A549 (cell line): ENCODE results near the gene STPG4. TPM values are rescaled to one million over a fixed set of nuclear protein-coding genes. Genes with fewer than 3 reads are reported as not detected.

ENCODE experiments used
- ATAC-seq, 2 experiments: fragments of 200-7000 bp in 1 of 2; fragments of >200 bp in 1 of 2; cut with Nextera tagmentation in 1 of 2; cut with Tn5 transposase in 1 of 2; 3 replicates each; pipeline versions ENCODE4 v1.8.0 to v1.9.1; 2018 to 2020; ENCODE audit warnings: mild to moderate bottlenecking in 1 of 2, moderate library complexity in 1 of 2
- CTCF ChIA-PET: fragments of 300-600 bp; sonication (Branson Sonifier 250); formaldehyde crosslinking; extraction: SDS; loops from one replicate; lab custom pipeline; 2021; ENCODE audit warnings: antibody characterized with exemption, inconsistent platforms; lab: Yijun Ruan, JAX
- POLR2A ChIA-PET: fragments of 350-600 bp; formaldehyde crosslinking; extraction: SDS; loops from one replicate; lab custom pipeline; 2021; ENCODE audit warnings: antibody characterized with exemption, inconsistent platforms; lab: Yijun Ruan, JAX
- DNase-seq, 2 experiments: peaks; one replicate each; pipeline versions ENCODE4 v3.0.0 to v3.0.0-alpha.2; 2011 to 2016; ENCODE audit warnings: low read depth in 1 of 2, low spot score in 1 of 2
- FAIRE-seq: peaks from 2 replicates; lab custom pipeline; 2011; peaks lifted over from hg19 to GRCh38; lab: Jason Lieb, UNC
- H3K27ac ChIP-seq, 2 experiments: fragments of >200 bp; sonication (Bioruptor Twin); formaldehyde crosslinking; 3 replicates each; pipeline ENCODE4 v1.5.1; 2016 to 2017
- H3K4me1 ChIP-seq: fragments of >200 bp; sonication (Bioruptor Twin); formaldehyde crosslinking; 3 replicates; pipeline ENCODE4 v1.6.1; 2016
- H3K4me2 ChIP-seq: fragments of >200 bp; sonication (Bioruptor Twin); formaldehyde crosslinking; 3 replicates; pipeline ENCODE4 v1.6.1; 2016
- H3K4me3 ChIP-seq: fragments of >200 bp; sonication (Bioruptor Twin); formaldehyde crosslinking; 3 replicates; pipeline ENCODE4 v1.5.1; 2016
- H3K9me3 ChIP-seq: fragments of >200 bp; sonication (Bioruptor Twin); formaldehyde crosslinking; 3 replicates; pipeline ENCODE4 v1.6.1; 2016
- BCL3 ChIP-seq: fragments of >200 bp; sonication (Bioruptor Twin); formaldehyde crosslinking; IDR thresholded peaks from 3 replicates; pipeline ENCODE4 v1.6.1; 2016
- BHLHE40 ChIP-seq: IDR thresholded peaks from 2 replicates; pipeline ENCODE4 v1.6.1; 2012; ENCODE audit warnings: low read depth, low read length, inconsistent platforms
- CHD4 ChIP-seq: fragments of 200-600 bp; sonication (generic); IDR thresholded peaks from 2 replicates; pipeline ENCODE4 v1.6.1; 2016; ENCODE audit warnings: antibody characterized with exemption, mild to moderate bottlenecking, borderline replicate concordance
- EHF ChIP-seq: fragments of 250-450 bp; sonication (Bioruptor Pico); IDR thresholded peaks from 2 replicates; pipeline ENCODE4 v1.5.0; 2020; ENCODE audit warnings: mild to moderate bottlenecking
- EHMT2 ChIP-seq: fragments of 200-600 bp; sonication (generic); IDR thresholded peaks from 2 replicates; pipeline ENCODE4 v1.6.1; 2016; ENCODE audit warnings: antibody characterized with exemption, low read depth, mild to moderate bottlenecking, moderate library complexity
- EP300 ChIP-seq, 2 experiments: fragments of >200 bp; sonication (Bioruptor Twin); formaldehyde crosslinking; IDR thresholded peaks; 2 replicates in 1 of 2; 3 replicates in 1 of 2; pipeline ENCODE4 v1.6.1; 2016 to 2017
- FOXS1 ChIP-seq: fragments of 250-450 bp; sonication (Bioruptor Pico); IDR thresholded peaks from 2 replicates; pipeline ENCODE4 v1.5.0; 2020; ENCODE audit warnings: mild to moderate bottlenecking, moderate library complexity
- GATA3 ChIP-seq: IDR thresholded peaks from 2 replicates; pipeline ENCODE4 v1.6.1; 2012; ENCODE audit warnings: borderline replicate concordance
- HMGXB4 ChIP-seq: fragments of 250-450 bp; sonication (Bioruptor Pico); IDR thresholded peaks from 2 replicates; pipeline ENCODE4 v1.5.0; 2021; ENCODE audit warnings: mild to moderate bottlenecking, moderate library complexity, borderline replicate concordance
- HOXA7 ChIP-seq: fragments of 250-450 bp; sonication (Bioruptor Pico); IDR thresholded peaks from 2 replicates; pipeline ENCODE4 v1.5.0; 2020; ENCODE audit warnings: mild to moderate bottlenecking, moderate library complexity
- JUNB ChIP-seq: fragments of >200 bp; sonication (Bioruptor Twin); formaldehyde crosslinking; IDR thresholded peaks from 2 replicates; pipeline ENCODE4 v1.6.1; 2016
- KDM1A ChIP-seq: fragments of 200-600 bp; sonication (generic); IDR thresholded peaks from 2 replicates; pipeline ENCODE4 v1.6.1; 2016; ENCODE audit warnings: low read depth, mild to moderate bottlenecking
- MAZ ChIP-seq: fragments of 150-350 bp; IDR thresholded peaks from 2 replicates; pipeline ENCODE4 v1.6.1; 2014; ENCODE audit warnings: antibody characterized with exemption, low read depth, low read length, borderline replicate concordance
- MYC ChIP-seq: IDR thresholded peaks from 2 replicates; pipeline ENCODE4 v1.6.1; 2012; ENCODE audit warnings: mild to moderate bottlenecking, inconsistent platforms, low read length, improper control_type of control experiment, borderline replicate concordance
- NPAS2 ChIP-seq: fragments of 250-450 bp; sonication (Bioruptor Pico); IDR thresholded peaks from 2 replicates; pipeline ENCODE4 v1.8.0; 2022; ENCODE audit warnings: mild to moderate bottlenecking, moderate library complexity, borderline replicate concordance
- PHF8 ChIP-seq: fragments of 200-600 bp; sonication (generic); IDR thresholded peaks from 2 replicates; pipeline ENCODE4 v1.6.1; 2016; ENCODE audit warnings: low read depth, mild to moderate bottlenecking, antibody characterized with exemption, moderate library complexity, borderline replicate concordance
- POLR2A ChIP-seq: IDR thresholded peaks from 2 replicates; pipeline ENCODE4 v1.6.1; 2012; ENCODE audit warnings: mild to moderate bottlenecking, low read length
- RAD21 ChIP-seq, 2 experiments: fragments of >200 bp in 1 of 2; sonication (Bioruptor Twin) in 1 of 2; formaldehyde crosslinking in 1 of 2; IDR thresholded peaks in 1 of 2; conservative IDR thresholded peaks in 1 of 2; 2 replicates in 1 of 2; 3 replicates in 1 of 2; pipeline ENCODE4 v1.6.1; 2012 to 2018; ENCODE audit warnings: inconsistent platforms in 1 of 2
- RCOR1 ChIP-seq: fragments of 150-350 bp; IDR thresholded peaks from 2 replicates; pipeline ENCODE4 v1.6.1; 2014; ENCODE audit warnings: antibody characterized with exemption, low read length, low read depth
- RFX5 ChIP-seq: fragments of 450-650 bp; IDR thresholded peaks from 2 replicates; pipeline ENCODE4 v1.7.1; 2014; ENCODE audit warnings: antibody characterized with exemption, mild to moderate bottlenecking, moderate library complexity
- RNF2 ChIP-seq: fragments of 200-600 bp; sonication (generic); IDR thresholded peaks from 2 replicates; pipeline ENCODE4 v1.6.1; 2016; ENCODE audit warnings: low read depth, mild to moderate bottlenecking, antibody characterized with exemption, moderate library complexity, borderline replicate concordance
- SREBF2 ChIP-seq: fragments of 450-650 bp; IDR thresholded peaks from 2 replicates; pipeline ENCODE4 v1.6.1; 2014; ENCODE audit warnings: mild to moderate bottlenecking, moderate library complexity
- TP53 ChIP-seq: fragments of 250-450 bp; sonication (Bioruptor Pico); IDR thresholded peaks from 2 replicates; pipeline ENCODE4 v1.5.0; 2021; ENCODE audit warnings: mild to moderate bottlenecking, moderate library complexity
- ZNF302 ChIP-seq: fragments of 250-450 bp; sonication (Bioruptor Pico); IDR thresholded peaks from 2 replicates; pipeline ENCODE4 v1.9.0; 2021; ENCODE audit warnings: inconsistent platforms, mild to moderate bottlenecking, moderate library complexity
- WGBS: methylation state at CpG from one replicate; pipeline ENCODE4 v1.1.6; 2017; ENCODE audit errors: missing lambda C conversion rate; 5-methylcytosine and 5-hydroxymethylcytosine counted together
- polyA plus RNA-seq, 4 experiments: library from polyadenylated mRNA; depleted of rRNA in 3 of 4; stranded (reverse); fragments of >200 nt; fragmentation: RNase III in 1 of 4; extraction: RNeasy Plus Mini Kit Qiagen cat#74134 plus additional on column Dnase treatment in 1 of 4; gene quantifications; 2 replicates in 3 of 4; 3 replicates in 1 of 4; pipeline ENCODE4 v1.2.3, GENCODE V29; 2011 to 2017
- TF ChIP-seq, protein P1 (sequence below): IDR thresholded peaks from 2 replicates; pipeline ENCODE4 v1.6.1; 2012

STPG4 gene
- polyA plus RNA-seq, 2 of the 4 experiments (the other 2 are of a cell fraction), result 0.05 to 0.13 TPM

DNA sequence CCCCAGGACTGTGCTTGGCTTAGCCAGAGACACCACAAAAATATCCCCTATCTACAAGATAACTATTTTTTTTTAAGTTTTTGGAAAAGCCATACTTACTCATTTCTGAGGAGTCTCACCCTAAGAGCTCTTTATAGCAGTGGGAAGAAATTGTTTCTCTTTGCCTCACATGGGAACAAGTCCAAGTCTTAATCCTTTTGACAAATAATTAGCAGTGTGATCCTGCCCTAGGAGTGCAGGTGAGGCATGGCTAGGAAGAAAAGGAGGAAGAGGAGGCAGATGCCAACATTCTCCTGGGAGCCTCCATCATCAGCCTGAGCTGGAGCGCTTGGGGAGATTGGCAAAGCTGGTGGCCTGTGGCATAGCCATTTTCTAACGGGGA lies 115.6 kb downstream of the STPG4 start:
- H3K4me3 ChIP-seq, result no peak overlapping the region
- peaks cover 92% of the 10 kb centered on the region for H3K4me1 ChIP-seq
- H3K4me2 ChIP-seq, result no peak overlapping the region
- WGBS, result 83% methylated on average over 2 of the region's 2 CpGs
- no peak for ATAC-seq
- ChIA-PET CTCF (interaction anchor here (1.0 kb wide), 2 partner anchors 284 to 349 kb away, joined by 3 to 4 read pairs; no protein-coding TSS in a partner anchor), POLR2A (no interaction called here)
- no peaks in the 10 kb centered on the region for H3K9me3 ChIP-seq
- peak overlapping the region; percentile 5 to 97; a peak in 3 of 6 replicates for H3K27ac ChIP-seq
- no peak for DNase-seq
- no peak for FAIRE-seq
- TF ChIP-seq HOXA7 (CRISPR knock-in tag), result no peak
- TF ChIP-seq EHF (CRISPR knock-in tag), result no peak
- TF ChIP-seq EHMT2, result no peak
- no peak for TF ChIP-seq RNF2
- no peak for TF ChIP-seq TP53 (CRISPR knock-in tag)
- no peak for TF ChIP-seq HMGXB4 (CRISPR knock-in tag)
- TF ChIP-seq ZNF302 (CRISPR knock-in tag), result no peak
- TF ChIP-seq PHF8, result no peak
- TF ChIP-seq NPAS2 (CRISPR knock-in tag), result no peak
- TF ChIP-seq JUNB, result no peak
- no peak for TF ChIP-seq RCOR1
- TF ChIP-seq KDM1A, result no peak
- TF ChIP-seq CHD4, result no peak
- no peak for TF ChIP-seq BHLHE40
- no peak for TF ChIP-seq EP300 (IDR thresholded peaks at IDR 0.05)

DNA sequence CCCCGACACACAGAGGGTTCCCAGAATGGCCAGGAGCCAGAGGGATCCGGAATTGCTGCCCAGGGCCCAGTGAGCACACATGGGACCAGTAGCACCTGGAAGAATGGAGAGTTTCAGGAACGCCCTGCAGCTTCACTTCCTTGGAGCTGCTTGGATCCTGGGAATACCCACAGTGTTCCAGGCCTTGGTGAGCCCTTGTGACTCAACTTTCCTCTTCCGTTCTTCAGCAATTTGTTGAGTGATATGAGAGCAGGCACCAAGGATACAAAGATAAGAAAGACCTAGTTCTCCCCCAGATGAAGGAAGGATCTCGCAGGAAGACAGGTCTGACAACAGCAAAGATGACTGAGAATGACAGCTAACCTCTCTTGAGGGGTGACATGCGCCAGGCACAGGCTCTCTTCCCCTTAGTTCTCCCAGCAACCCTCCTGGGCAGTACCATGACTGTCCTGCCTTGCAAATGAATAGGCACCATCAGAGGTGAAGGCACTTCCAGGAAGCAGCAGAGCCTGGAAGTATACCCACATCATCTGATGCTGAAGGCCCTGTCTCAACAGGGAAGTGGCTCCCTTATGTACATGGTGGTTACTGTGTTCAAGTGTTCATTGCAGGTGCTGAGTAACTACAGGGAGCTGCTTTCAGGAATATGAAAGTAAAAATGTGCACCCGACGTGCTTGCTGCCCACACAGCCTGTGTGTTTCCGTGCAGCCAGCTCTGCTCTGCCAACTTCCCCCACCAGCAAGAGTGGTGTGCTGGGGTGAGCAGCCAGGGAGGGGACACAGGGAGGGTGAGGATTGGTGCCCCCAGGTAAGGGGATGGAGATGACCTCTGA lies 116.2 kb downstream of the STPG4 start:
- DNase-seq, result no peak
- Histone ChIP-seq H3K27ac (peak overlapping the region; percentile 5 to 97; a peak in 3 of 6 replicates), H3K9me3 (no peaks in the 10 kb centered on the region), H3K4me3 (no peak overlapping the region), H3K4me2 (no peak overlapping the region), H3K4me1 (peaks cover 90% of the 10 kb centered on the region)
- CTCF ChIA-PET, result interaction anchor here (1.0 to 1.3 kb wide), 4 partner anchors 37 to 349 kb away, joined by 3 to 4 read pairs (median 4); no protein-coding TSS in a partner anchor
- ATAC-seq, result no peak
- no peak for TF ChIP-seq RFX5
- no peak for TF ChIP-seq MYC
- no peak for TF ChIP-seq SREBF2
- TF ChIP-seq BCL3, result no peak
- TF ChIP-seq POLR2A, result no peak
- TF ChIP-seq GATA3, result no peak
- no peak for TF ChIP-seq FOXS1 (CRISPR knock-in tag)
- TF ChIP-seq RAD21 (conservative IDR thresholded peaks at IDR 0.05 in 1 of 2, IDR thresholded peaks at IDR 0.05 in 1 of 2), result no peak
- no peak for TF ChIP-seq MAZ
- TF ChIP-seq, protein P1, sequence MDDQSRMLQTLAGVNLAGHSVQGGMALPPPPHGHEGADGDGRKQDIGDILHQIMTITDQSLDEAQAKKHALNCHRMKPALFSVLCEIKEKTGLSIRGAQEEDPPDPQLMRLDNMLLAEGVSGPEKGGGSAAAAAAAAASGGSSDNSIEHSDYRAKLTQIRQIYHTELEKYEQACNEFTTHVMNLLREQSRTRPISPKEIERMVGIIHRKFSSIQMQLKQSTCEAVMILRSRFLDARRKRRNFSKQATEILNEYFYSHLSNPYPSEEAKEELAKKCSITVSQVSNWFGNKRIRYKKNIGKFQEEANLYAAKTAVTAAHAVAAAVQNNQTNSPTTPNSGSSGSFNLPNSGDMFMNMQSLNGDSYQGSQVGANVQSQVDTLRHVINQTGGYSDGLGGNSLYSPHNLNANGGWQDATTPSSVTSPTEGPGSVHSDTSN, result no peak
- TF ChIP-seq EHF (CRISPR knock-in tag), result no peak
- 86% methylated on average over 9 of the region's 9 CpGs for WGBS
- POLR2A ChIA-PET, result interaction anchor here (0.6 kb wide), 1 partner anchor 306 kb away, joined by 3 read pairs; no protein-coding TSS in a partner anchor
- FAIRE-seq, result no peak
